ENCODE measurements around the gene PCGF3.

The PCGF3 gene

GRCh38 chr4:721261-722168 is 15.9 kb downstream of the PCGF3 start:
- no peak for DNase-seq (ENCODE audit: low read depth)
- H3K4me3 ChIP-seq (ENCODE audit: low read depth, low read length), result no peak overlapping the region
- in situ Hi-C loops (cut with HindIII; ENCODE audit: low sequenced_read_pairs), result no loop called here
- TF ChIP-seq CTCF (IDR thresholded peaks at IDR 0.05; ENCODE audit: low read depth, low read length, missing control alignments), result no peak

GRCh38 chr4:722169-722725 is 16.6 kb downstream of the PCGF3 start:
- no peak for TF ChIP-seq CTCF (IDR thresholded peaks at IDR 0.05; ENCODE audit: low read depth, low read length, missing control alignments)
- no peak for DNase-seq (ENCODE audit: low read depth)
- in situ Hi-C loops (cut with HindIII; ENCODE audit: low sequenced_read_pairs), result no loop called here
- no peak overlapping the region for H3K4me3 ChIP-seq (ENCODE audit: low read depth, low read length)

- TF ChIP-seq CTCF (IDR thresholded peaks at IDR 0.05; ENCODE audit: low read depth, low read length, missing control alignments), result no peak
- no peak overlapping the region for H3K4me3 ChIP-seq (ENCODE audit: low read depth, low read length)
- no peak for DNase-seq (ENCODE audit: low read depth)
- in situ Hi-C loops (cut with HindIII; ENCODE audit: low sequenced_read_pairs), result no loop called here
These were observed 17.3 kb downstream of the PCGF3 start for GRCh38 chr4:722851-723360.

- in situ Hi-C loops (cut with HindIII; ENCODE audit: low sequenced_read_pairs), result no loop called here
- no peak for DNase-seq (ENCODE audit: low read depth)
- H3K4me3 ChIP-seq (ENCODE audit: low read depth, low read length), result no peak overlapping the region
- TF ChIP-seq CTCF (IDR thresholded peaks at IDR 0.05; ENCODE audit: low read depth, low read length, missing control alignments), result no peak
These were observed 18.3 kb downstream of the PCGF3 start for GRCh38 chr4:723751-724530.

GRCh38 chr4:725391-726234 is 20.0 kb downstream of the PCGF3 start:
- TF ChIP-seq CTCF (IDR thresholded peaks at IDR 0.05; ENCODE audit: low read depth, low read length, missing control alignments), result no peak
- DNase-seq (ENCODE audit: low read depth), result no peak
- in situ Hi-C loops (cut with HindIII; ENCODE audit: low sequenced_read_pairs), result no loop called here
- no peak overlapping the region for H3K4me3 ChIP-seq (ENCODE audit: low read depth, low read length)

Measured in astrocyte of the cerebellum (primary cell).